Right lung (tissue), 5 donors: ENCODE data around the gene OTX2. TPM values are rescaled to one million over a fixed set of nuclear protein-coding genes. Genes with fewer than 3 reads are reported as not detected.

Experiments used
- DNase-seq, 2 donors: peaks; one replicate each; pipeline ENCODE4 v3.0.0-alpha.2; 2013
- polyA plus RNA-seq, 5 donors: library from polyadenylated mRNA; unstranded; fragments of 120-200 nt; gene quantifications; one replicate each; pipeline versions ENCODE4 v1.2.1 to v1.2.3, GENCODE V29; 2013; ENCODE audit warnings: inconsistent platforms in 1 of 5, low replicate concordance in 1 of 5; ENCODE audit not compliant: insufficient read length in 5 of 5, insufficient read depth in 1 of 5

Gene OTX2
- polyA plus RNA-seq, 5 donors: not detected

- DNase-seq: no peak
These were observed 13.2 kb downstream of the OTX2 start for GRCh38 chr14:56797003-56797568.

GRCh38 chr14:56796259-56796658 lies 14.0 kb downstream of the OTX2 start:
- no peak for DNase-seq

DNA sequence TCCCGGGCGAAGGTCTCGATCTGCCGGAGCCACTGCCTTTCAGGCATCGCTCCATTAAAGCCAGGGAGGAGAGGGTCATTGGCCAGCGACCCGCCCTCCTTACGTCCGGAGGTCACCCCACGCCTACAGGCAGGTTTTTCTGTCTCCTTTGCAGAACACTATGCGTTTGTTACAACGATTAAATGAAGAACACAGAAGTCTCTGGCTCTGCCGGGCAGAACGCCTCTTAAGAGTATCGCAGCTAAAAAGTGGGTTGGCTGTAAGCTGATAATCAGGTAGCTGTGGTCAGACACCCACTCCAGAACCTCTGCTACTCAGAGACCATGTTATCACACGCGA lies 15.0 kb downstream of the OTX2 start:
- DNase-seq: no peak

GRCh38 chr14:56794557-56795283 lies 15.6 kb downstream of the OTX2 start:
- no peak for DNase-seq

- no peak for DNase-seq
These were observed 16.2 kb downstream of the OTX2 start for GRCh38 chr14:56794088-56794556.

DNA sequence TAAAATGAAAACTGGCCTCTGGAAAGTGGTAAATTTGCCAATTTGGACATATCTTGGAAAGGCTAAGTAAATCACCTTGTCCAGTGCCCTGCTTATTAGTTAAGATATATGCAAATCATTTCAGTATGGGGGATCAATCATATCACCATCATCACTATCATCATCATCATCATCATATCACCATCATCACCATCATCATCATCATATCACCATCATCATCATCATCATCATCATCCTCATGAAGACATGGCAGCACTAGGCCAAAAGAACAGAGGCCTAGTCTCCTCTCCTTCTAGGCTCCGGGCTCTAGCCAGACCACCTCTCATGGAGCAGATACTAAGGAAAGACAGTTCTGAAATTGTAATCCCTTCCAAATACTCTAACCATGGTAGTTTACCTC lies 20.3 kb downstream of the OTX2 start:
- no peak for DNase-seq

DNA sequence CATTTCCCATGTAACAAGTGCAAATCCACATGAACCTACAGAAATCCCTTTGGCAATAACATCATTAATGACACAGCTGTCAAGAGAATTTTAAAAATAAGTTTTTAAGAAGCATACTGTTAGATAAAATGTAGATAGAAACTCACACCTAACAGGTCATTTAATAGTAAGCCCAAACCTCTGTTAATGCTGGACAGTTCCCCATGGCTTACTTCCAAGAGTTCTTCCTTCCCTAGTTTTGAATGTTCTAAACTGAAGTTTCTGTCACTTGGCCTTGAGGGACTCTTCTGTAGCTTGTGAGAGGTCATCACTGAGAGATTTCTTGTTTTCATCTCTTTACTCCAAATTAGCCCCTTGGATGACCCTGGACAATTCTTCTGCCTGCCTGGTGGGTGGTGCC lies 22.7 kb downstream of the OTX2 start:
- no peak for DNase-seq

GRCh38 chr14:56782711-56783110 lies 27.6 kb downstream of the OTX2 start:
- DNase-seq: no peak

DNA sequence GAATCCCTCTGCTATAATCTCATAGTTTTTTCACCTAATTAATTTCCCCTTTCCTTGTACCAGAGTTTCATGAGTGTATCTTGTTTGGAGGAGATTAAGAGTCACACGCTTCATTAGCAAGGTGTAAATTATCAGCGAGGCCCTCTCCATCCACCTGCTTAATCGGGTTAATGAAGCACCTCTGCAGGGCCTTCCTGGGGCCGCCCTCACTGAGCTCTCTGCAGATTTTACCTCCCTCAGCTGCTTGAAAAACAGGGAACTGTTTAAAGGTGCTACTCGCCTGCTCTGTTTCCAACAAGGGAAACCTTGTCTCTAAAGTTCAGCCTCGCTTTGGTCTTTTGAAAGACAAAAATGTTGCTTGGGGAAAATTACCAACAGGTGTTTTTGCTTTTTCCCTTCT lies 35.8 kb downstream of the OTX2 start:
- no peak for DNase-seq

DNA sequence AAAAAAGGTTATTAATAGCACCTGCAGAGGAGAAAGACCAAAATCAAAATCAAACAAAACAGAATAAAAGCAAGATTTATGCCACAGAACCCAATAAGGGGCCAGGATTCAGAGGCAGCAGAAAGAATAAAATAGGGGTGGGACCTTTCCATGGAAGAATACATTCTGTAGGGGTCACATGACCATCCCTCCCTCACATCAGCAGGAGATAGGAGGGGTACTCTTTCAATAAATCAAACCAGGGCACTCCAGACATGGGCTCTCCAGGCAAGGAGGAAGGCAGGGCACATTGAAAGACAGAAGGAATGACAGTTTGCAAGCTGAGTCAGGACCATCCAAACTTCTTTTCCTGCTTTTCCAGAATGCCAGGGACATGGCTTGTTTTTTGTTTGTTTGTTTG lies 39.8 kb downstream of the OTX2 start:
- DNase-seq: no peak

DNA sequence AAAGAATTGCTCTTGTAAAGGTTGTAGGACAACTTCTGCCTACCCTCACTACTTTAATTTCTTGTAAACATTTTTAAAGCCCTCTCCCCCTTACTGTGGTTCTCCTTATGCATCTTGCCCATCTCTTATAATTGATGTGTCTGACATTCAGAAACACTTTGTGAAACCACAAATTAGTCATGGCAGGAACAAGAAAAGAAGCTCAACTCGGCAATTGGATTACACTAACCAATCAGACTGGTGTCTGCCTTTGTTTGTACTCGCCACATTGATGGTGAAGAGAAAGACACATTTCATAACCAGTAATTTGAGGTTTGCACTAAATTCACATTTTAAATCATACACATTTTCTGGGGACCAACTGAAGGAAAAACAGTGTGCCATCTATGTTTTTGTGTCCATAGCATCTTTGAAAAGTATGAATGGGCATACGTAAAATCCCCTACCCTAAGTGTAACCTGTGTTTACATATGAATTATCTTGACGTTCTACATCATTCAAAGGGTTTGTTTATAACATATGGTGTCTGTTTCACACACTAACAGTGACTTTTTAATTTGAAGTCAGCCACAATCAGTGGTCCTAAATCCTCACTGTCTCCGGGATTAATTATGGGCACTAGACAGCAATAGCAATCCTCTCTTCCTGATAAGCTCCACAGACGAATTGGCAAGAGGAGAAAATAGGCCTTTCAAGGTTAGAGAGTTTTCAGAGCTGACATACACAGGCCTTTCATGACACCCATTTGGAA lies 49.9 kb downstream of the OTX2 start:
- no peak for DNase-seq

GRCh38 chr14:56759633-56760032 lies 50.6 kb downstream of the OTX2 start:
- DNase-seq: no peak

DNA sequence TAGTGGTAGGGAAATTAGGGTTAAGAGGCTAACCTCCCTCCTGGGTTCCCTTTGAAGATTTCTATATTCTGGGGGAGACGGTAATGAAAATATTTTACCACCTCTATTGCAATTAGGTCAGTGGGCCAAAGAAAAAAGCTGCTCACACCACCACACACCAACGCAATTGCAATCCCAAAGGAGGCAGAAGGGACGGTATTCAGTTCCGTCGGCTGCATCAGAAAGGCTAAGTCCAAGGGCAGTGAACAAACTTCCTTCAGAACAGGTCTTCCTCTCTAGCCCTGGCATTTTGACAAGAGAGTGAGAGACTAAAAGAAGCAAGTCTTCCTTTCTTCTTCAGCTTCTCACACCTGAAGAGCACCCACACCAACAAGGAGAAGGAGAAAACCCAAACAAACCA lies 51.2 kb downstream of the OTX2 start:
- DNase-seq: no peak

DNA sequence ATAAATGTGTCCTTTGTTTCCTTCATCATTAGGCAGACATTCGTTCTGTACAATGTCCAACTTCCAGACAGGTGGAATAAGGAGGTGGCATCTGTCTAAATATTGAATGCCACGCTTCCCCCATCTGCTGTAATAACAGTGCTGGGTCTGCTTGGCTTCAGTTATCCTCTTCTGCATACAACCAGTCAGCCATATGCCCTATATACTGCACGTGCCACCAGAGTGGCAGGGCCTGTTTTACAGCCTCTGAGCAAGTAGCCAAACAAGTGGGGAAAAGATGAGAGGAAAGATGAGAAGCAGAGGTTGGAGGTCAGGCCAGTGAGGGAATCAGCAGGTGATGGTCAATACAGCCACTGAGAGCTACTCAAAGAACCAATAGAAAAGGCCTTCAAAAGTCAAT lies 55.4 kb downstream of the OTX2 start:
- no peak for DNase-seq

DNA sequence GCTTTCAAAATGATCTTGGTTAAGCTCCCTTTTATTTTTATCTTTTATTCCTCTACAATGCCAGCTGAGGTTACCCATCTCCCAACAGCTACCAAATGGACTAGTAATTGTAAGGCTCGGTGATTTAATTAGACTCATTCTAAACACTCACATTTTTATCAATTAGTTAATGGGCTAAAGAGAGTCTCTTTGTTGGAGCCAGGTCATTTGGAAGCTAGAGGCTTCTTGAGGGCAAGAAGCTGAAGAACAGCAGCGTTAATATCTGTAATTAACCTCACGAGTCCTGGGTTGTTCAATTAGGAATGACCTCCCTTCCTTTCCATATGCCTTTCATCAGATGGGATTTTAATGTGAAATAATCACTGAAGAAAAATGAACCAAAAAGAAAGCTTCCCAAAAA lies 56.9 kb downstream of the OTX2 start:
- no peak for DNase-seq

GRCh38 chr14:56752428-56752827 lies 57.9 kb downstream of the OTX2 start:
- DNase-seq: no peak

DNA sequence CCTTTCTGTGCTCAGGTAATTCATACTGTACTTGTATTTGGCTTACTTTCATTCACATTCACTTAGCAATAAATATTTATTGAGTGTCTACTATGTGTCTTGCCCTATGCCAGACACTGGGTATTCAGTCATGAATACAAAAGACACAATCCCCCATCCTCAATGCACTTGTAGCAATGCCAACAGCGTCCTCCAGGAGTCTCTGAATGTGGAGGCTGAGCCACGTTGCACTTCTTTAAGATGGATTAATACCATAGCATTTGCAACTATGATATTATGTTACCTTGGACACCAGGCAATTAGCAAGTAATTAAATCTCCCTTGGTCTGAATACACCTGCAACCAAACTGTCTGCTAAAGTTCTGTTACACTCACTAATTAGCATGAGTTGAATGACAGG lies 58.8 kb downstream of the OTX2 start:
- DNase-seq: no peak

Other genes starting within 250 kb of the OTX2 start
- 10 to 100 TPM; 21.2 to 37.1 (median 31.5) TPM for gene TMEM260, start 230.7 kb downstream of the OTX2 start, polyA plus RNA-seq